ENCODE measurements around the gene CYP3A7. TPM values are rescaled to one million over a fixed set of nuclear protein-coding genes. Genes with fewer than 3 reads are reported as not detected.

CYP3A7 gene
- total and polyA plus RNA-seq, 2 of the 4 experiments (the other 2 are of a cell fraction), result not detected

DNA sequence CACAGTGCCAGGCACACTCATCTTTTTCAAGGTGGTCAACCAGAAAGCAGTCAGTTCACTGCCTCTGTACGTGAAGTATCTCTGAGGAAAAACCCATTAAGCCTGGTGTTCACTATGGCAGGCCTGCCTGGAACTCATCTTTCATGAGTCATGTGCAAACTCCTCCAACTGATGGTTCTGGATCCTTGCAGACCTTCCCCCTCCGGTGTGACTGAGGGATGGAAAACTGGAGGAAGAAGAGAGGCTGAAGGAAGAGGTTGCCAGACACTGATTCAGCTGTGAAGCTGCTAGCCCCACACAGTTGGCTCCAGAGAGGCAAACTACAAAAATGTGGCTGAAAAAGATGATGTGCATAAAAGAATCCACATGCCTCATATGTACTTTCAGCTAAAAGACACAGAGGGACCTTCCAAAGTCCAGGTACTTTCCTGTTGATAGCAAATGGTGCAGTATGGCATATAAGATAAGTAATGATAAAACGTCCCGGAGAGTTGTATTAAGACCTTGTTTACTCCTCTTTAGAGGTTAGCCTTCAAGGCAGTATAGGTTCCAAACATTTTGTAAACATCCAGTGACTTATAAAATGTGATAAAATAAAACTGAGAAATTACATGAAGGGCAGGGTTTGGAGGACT is 57.9 kb downstream of the CYP3A7 start:
- Histone ChIP-seq H3K4me3 (ENCODE audit: insufficient read depth, low read depth, low read length) (no peak overlapping the region), H2AK5ac (ENCODE audit: low read depth, low read length) (no peak overlapping the region), H3K4me2 (ENCODE audit: low read depth, low read length) (no peak overlapping the region), H3K23ac (ENCODE audit: low read depth, low read length) (no peak overlapping the region), H4K5ac (ENCODE audit: low read depth, low read length) (no peak overlapping the region), H2BK120ac (ENCODE audit: low read depth, low read length) (no peak overlapping the region), H2BK5ac (ENCODE audit: low read depth, low read length, poor library complexity, severe bottlenecking) (no peak overlapping the region), H2BK15ac (ENCODE audit: low read depth, low read length) (no peak overlapping the region), H3K4me1 (ENCODE audit: control insufficient read depth, insufficient read depth, low read length) (no peaks in the 10 kb centered on the region), H2AFZ (replicated peaks; ENCODE audit: low read length, poor library complexity) (no peak overlapping the region), H4K91ac (ENCODE audit: insufficient read depth, low read depth, low read length) (no peak overlapping the region), H2BK20ac (ENCODE audit: low read depth, low read length) (no peak overlapping the region), H3K56ac (ENCODE audit: extremely low read depth, insufficient read depth, low read length) (no peak overlapping the region), H3K9ac (ENCODE audit: low read depth, low read length) (no peak overlapping the region), H3K27me3 (ENCODE audit: control insufficient read depth, insufficient read depth, low read length) (no peaks in the 10 kb centered on the region; the same call in 1 of the 2 replicates), H3K79me1 (ENCODE audit: low read depth in 1 of 2, low read length in 2 of 2) (no peaks in the 10 kb centered on the region), H3K27ac (ENCODE audit: insufficient read depth, low read length) (no peak overlapping the region), H3K9me1 (ENCODE audit: insufficient read depth, low read length) (no peaks in the 10 kb centered on the region; the same call in 1 of the 2 replicates), H3K14ac (replicated peaks; ENCODE audit: low read depth, low read length) (no peak overlapping the region), H2AK9ac (replicated peaks; ENCODE audit: low read depth, low read length, poor library complexity) (no peak overlapping the region), H3K9me3 (ENCODE audit: control insufficient read depth, insufficient read depth, low read length) (no peaks in the 10 kb centered on the region), H4K8ac (ENCODE audit: low read depth in 2 of 2, low read length in 2 of 2) (no peak overlapping the region), H3K4ac (ENCODE audit: low read depth, low read length) (no peak overlapping the region), H3K36me3 (ENCODE audit: control insufficient read depth, insufficient read depth, low read length) (no peaks in the 10 kb centered on the region), H4K20me1 (ENCODE audit: insufficient read depth, low read length) (no peaks in the 10 kb centered on the region), H3K18ac (ENCODE audit: low read depth, low read length) (no peak overlapping the region)
- dilution Hi-C loops (cut with HindIII; ENCODE audit: low sequenced_read_pairs, unreplicated experiment) (no loop called here), in situ Hi-C loops (cut with MboI; ENCODE audit: low sequenced_read_pairs) (no loop called here), intact Hi-C loops (cut with micrococcal nuclease) (no loop called here)
- ChIA-PET CTCF (no interaction called here), POLR2A (ENCODE audit: unreplicated experiment) (no interaction called here)
- BruUV-seq (replicated peaks), result no TSS peak
- ATAC-seq (ENCODE audit: low read depth) (no peak), DNase-seq (no peak)
- TF ChIP-seq, protein P1, sequence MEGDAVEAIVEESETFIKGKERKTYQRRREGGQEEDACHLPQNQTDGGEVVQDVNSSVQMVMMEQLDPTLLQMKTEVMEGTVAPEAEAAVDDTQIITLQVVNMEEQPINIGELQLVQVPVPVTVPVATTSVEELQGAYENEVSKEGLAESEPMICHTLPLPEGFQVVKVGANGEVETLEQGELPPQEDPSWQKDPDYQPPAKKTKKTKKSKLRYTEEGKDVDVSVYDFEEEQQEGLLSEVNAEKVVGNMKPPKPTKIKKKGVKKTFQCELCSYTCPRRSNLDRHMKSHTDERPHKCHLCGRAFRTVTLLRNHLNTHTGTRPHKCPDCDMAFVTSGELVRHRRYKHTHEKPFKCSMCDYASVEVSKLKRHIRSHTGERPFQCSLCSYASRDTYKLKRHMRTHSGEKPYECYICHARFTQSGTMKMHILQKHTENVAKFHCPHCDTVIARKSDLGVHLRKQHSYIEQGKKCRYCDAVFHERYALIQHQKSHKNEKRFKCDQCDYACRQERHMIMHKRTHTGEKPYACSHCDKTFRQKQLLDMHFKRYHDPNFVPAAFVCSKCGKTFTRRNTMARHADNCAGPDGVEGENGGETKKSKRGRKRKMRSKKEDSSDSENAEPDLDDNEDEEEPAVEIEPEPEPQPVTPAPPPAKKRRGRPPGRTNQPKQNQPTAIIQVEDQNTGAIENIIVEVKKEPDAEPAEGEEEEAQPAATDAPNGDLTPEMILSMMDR (conservative IDR thresholded peaks at IDR 0.05; ENCODE audit: low read depth, low read length), result no peak
- TF ChIP-seq CEBPB (IDR thresholded peaks at IDR 0.05; ENCODE audit: low read depth, low read length), result no peak
- TF ChIP-seq SMC3 (IDR thresholded peaks at IDR 0.05; ENCODE audit: low read depth, low read length), result no peak
- TF ChIP-seq NFE2L2 (IDR thresholded peaks at IDR 0.05; ENCODE audit: low read depth, low read length), result no peak
- TF ChIP-seq FOS (IDR thresholded peaks at IDR 0.05; ENCODE audit: low read depth, low read length), result no peak
- TF ChIP-seq MAZ (IDR thresholded peaks at IDR 0.05; ENCODE audit: borderline replicate concordance, low read depth, low read length), result no peak
- 0% methylated on average over 1 of the region's 4 CpGs; no CpG with 5 or more reads in 1 of the 2 experiments for WGBS, 2 experiments (ENCODE audit: extremely low coverage in 2 of 2, insufficient read length in 1 of 2)

Data from IMR-90 (cell line).